MCF 10A (cell line): ENCODE data around the gene PKIB. TPM values are rescaled to one million over a fixed set of nuclear protein-coding genes. Genes with fewer than 3 reads are reported as not detected.

Source experiments
- BruUV-seq: library from RNA; stranded (reverse); fragments of 400-500 nt; replicated peaks from 2 replicates; lab custom pipeline; 2021; lab: Mats Ljungman, UMichigan
- CTCF ChIA-PET: fragments of 300-600 bp; sonication (Branson Sonifier 250); formaldehyde crosslinking; extraction: SDS; loops from one replicate; lab custom pipeline; 2021; ENCODE audit warnings: antibody characterized with exemption, inconsistent platforms; lab: Yijun Ruan, JAX
- POLR2A ChIA-PET: fragments of 300-600, 350-650 bp; sonication (Branson Sonifier 250); formaldehyde crosslinking; extraction: SDS; loops from one replicate; lab custom pipeline; 2020; ENCODE audit warnings: antibody characterized with exemption, inconsistent platforms; lab: Yijun Ruan, JAX
- DNase-seq: peaks from one replicate; pipeline ENCODE4 v3.0.0-alpha.2; 2018; ENCODE audit not compliant: unreplicated experiment
- H3K27ac Mint-ChIP-seq: one replicate; pipeline ENCODE4 v1.8.0; 2022; ENCODE audit warnings: mild to moderate bottlenecking, low read depth, mixed read lengths; ENCODE audit not compliant: unreplicated experiment
- H3K27me3 Mint-ChIP-seq: one replicate; pipeline ENCODE4 v1.8.0; 2022; ENCODE audit warnings: mixed read lengths; ENCODE audit not compliant: insufficient read depth, unreplicated experiment
- H3K36me3 Mint-ChIP-seq: one replicate; pipeline ENCODE4 v1.8.0; 2022; ENCODE audit warnings: mild to moderate bottlenecking, moderate library complexity, mixed read lengths; ENCODE audit not compliant: insufficient read depth, unreplicated experiment
- H3K4me1 Mint-ChIP-seq: one replicate; pipeline ENCODE4 v1.8.0; 2022; ENCODE audit warnings: mixed read lengths; ENCODE audit not compliant: insufficient read depth, unreplicated experiment
- H3K4me3 Mint-ChIP-seq: one replicate; pipeline ENCODE4 v1.8.0; 2022; ENCODE audit warnings: mild to moderate bottlenecking, moderate library complexity, mixed read lengths; ENCODE audit not compliant: unreplicated experiment
- H3K9me3 Mint-ChIP-seq: one replicate; pipeline ENCODE4 v1.8.0; 2022; ENCODE audit warnings: mixed read lengths; ENCODE audit not compliant: unreplicated experiment
- intact Hi-C: fragments of 100-400 bp; cut with micrococcal nuclease; formaldehyde crosslinking; loops from 2 replicates; pipeline ENCODE4 v1.14.1; 2022
- total RNA-seq: library from RNA; stranded (reverse); gene quantifications from 2 replicates; pipeline ENCODE4 v1.2.3, GENCODE V29; 2022
- TF ChIP-seq, protein P1 (sequence below): fragments of 200-600 bp; IDR thresholded peaks from one replicate; pipeline ENCODE4 v1.8.0; 2022; ENCODE audit warnings: antibody characterized with exemption, mild to moderate bottlenecking; ENCODE audit not compliant: unreplicated experiment

PKIB gene
- total RNA-seq, 1 experiment from 2014 or later, result 6.0 TPM

DNA sequence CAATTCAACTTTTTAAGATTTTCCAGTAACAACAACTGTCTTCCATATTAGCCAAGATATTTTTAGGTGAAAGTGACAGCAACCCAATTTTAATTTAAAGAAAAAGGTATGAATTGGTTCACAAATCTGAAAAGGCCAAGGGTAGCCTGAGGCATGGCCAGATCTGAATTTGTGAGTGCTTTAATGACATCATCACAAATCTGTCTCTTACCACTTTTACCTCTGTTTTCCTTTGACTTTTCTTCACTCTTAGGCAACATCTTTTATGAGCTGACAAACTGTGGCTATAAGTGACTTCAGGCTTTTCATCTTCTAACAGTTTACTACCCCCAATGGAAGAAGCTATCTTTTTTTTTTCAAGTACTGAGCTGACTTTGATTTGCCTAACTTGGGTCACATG, 44.5 kb upstream of the PKIB start:
- Mint-ChIP-seq H3K4me1 (peaks cover 8% of the 10 kb centered on the region), H3K27ac (no peak overlapping the region), H3K4me3 (no peak overlapping the region), H3K27me3 (no peaks in the 10 kb centered on the region), H3K36me3 (no peaks in the 10 kb centered on the region), H3K9me3 (peaks cover 6% of the 10 kb centered on the region)
- CTCF ChIA-PET, result no interaction called here
- TF ChIP-seq, protein P1, sequence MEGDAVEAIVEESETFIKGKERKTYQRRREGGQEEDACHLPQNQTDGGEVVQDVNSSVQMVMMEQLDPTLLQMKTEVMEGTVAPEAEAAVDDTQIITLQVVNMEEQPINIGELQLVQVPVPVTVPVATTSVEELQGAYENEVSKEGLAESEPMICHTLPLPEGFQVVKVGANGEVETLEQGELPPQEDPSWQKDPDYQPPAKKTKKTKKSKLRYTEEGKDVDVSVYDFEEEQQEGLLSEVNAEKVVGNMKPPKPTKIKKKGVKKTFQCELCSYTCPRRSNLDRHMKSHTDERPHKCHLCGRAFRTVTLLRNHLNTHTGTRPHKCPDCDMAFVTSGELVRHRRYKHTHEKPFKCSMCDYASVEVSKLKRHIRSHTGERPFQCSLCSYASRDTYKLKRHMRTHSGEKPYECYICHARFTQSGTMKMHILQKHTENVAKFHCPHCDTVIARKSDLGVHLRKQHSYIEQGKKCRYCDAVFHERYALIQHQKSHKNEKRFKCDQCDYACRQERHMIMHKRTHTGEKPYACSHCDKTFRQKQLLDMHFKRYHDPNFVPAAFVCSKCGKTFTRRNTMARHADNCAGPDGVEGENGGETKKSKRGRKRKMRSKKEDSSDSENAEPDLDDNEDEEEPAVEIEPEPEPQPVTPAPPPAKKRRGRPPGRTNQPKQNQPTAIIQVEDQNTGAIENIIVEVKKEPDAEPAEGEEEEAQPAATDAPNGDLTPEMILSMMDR, result no peak
- intact Hi-C loops, result no loop called here
- BruUV-seq, result no TSS peak
- DNase-seq, result no peak
- POLR2A ChIA-PET, result interaction anchor here (0.7 kb wide), 1 partner anchor 9 kb away, joined by 3 read pairs; no protein-coding TSS in a partner anchor

DNA sequence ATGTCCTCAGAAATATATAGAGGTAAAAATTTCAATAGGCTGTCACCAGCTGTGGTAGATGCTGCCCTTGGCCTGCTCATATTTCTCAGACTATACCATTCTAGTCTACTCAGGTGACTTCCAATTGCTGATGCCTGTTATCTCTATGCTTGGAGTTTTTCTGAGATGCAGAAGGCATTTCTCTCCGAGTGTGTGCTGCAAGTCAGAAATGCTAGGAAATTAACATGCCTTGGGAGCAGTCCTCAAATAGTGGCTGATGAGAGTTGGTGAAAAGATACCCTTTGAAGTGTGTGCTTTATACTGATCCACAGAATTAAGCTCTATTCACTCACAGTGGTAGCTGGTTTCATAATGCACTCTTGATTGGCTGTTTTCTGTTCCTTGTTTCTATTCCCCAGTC, 43.2 kb upstream of the PKIB start:
- Mint-ChIP-seq H3K4me3 (no peak overlapping the region), H3K27ac (no peak overlapping the region), H3K4me1 (peaks cover 8% of the 10 kb centered on the region), H3K36me3 (no peaks in the 10 kb centered on the region), H3K9me3 (no peaks in the 10 kb centered on the region), H3K27me3 (no peaks in the 10 kb centered on the region)
- TF ChIP-seq, protein P1, result no peak
- no TSS peak for BruUV-seq
- CTCF ChIA-PET, result interaction anchor here (0.9 kb wide), 1 partner anchor 43 kb away, joined by 3 read pairs; the partner anchor contains the start of gene PKIB
- DNase-seq, result no peak
- POLR2A ChIA-PET, result interaction anchor here (1.2 kb wide), 1 partner anchor 47 kb away, joined by 3 read pairs; no protein-coding TSS in a partner anchor
- intact Hi-C loops, result no loop called here

DNA sequence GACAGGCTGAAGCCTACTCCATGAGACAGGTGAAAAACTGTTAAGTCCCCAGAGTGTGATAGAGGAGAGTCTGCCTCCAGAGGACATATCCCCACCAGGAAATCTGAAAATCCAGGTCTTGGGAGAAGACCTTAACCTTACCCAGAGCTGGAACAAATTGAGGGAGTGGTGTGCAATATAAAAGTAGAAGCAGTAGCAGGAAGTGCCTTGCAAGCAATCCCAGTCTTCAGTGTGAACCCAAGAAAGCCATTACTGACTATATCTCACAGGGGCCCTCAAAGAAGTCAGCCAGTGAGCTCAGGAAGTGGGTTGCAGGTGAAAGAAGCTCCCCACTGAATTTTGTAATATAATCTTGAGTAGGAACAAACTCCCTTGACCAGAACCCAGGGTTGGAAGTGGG, 41.9 kb upstream of the PKIB start:
- POLR2A ChIA-PET, result no interaction called here
- no peaks in the 10 kb centered on the region for H3K9me3 Mint-ChIP-seq
- no peaks in the 10 kb centered on the region for H3K27me3 Mint-ChIP-seq
- H3K4me3 Mint-ChIP-seq, result no peak overlapping the region
- H3K27ac Mint-ChIP-seq, result no peak overlapping the region
- intact Hi-C loops, result no loop called here
- CTCF ChIA-PET, result interaction anchor here (1.1 to 3.3 kb wide), 2 partner anchors 38 to 107 kb away, joined by 3 to 17 read pairs; no protein-coding TSS in a partner anchor
- BruUV-seq, result no TSS peak
- no peak for DNase-seq
- H3K36me3 Mint-ChIP-seq, result no peaks in the 10 kb centered on the region
- TF ChIP-seq, protein P1, result no peak
- H3K4me1 Mint-ChIP-seq, result peaks cover 14% of the 10 kb centered on the region

DNA sequence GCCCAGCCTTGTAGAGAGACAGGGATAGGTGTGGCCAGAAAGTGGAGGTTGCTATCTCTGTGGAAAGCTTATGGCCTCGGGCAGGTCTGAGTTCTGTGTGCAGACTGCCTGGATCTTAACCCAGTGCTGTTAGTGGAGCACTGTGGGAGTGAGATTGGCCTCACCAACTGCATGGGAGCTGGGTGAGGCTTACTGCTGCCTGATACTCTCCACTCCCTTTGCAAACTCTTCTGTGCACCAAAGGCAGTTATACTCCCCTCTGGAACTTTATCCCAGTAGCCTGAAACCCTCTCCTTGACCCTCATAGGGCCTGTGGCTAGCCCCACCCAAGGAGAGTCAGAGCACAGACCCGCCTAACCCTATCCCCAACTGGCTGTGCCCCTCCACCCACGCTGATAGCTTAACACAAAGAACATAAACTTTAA, 41.4 kb upstream of the PKIB start:
- Mint-ChIP-seq H3K4me3 (no peak overlapping the region), H3K36me3 (no peaks in the 10 kb centered on the region), H3K9me3 (no peaks in the 10 kb centered on the region), H3K27me3 (no peaks in the 10 kb centered on the region), H3K27ac (no peak overlapping the region), H3K4me1 (peaks cover 14% of the 10 kb centered on the region)
- no peak for DNase-seq
- intact Hi-C loops, result no loop called here
- no TSS peak for BruUV-seq
- ChIA-PET CTCF (interaction anchor here (1.1 to 3.3 kb wide), 2 partner anchors 38 to 106 kb away, joined by 3 to 17 read pairs; no protein-coding TSS in a partner anchor), POLR2A (no interaction called here)
- TF ChIP-seq, protein P1, result no peak
